Activated T-cell treated with anti-CD3 and anti-CD28 coated beads, Interleukin-2, amount 50 U/mL, for 72 hours (primary cell): Measurements from ENCODE around the gene ATP2B2. TPM values are rescaled to one million over a fixed set of nuclear protein-coding genes. Genes with fewer than 3 reads are reported as not detected.

ENCODE experiments used
- ATAC-seq, 2 donors: fragments of 150-1000 bp; cut with Tn5 transposase; replicated peaks in 1 of 2; 2 replicates each; pipeline ENCODE4 v1.10.0; 2021; ENCODE audit warnings: moderate library complexity in 2 of 2, mild to moderate bottlenecking in 1 of 2
- DNase-seq, 2 donors: peaks; one replicate each; pipeline ENCODE4 v3.0.0; 2021 to 2022; ENCODE audit warnings: mixed read lengths in 1 of 2
- H3K27ac Mint-ChIP-seq: one replicate; pipeline ENCODE4 v1.8.0; 2022; ENCODE audit warnings: mild to moderate bottlenecking, moderate library complexity, mixed read lengths
- H3K27me3 Mint-ChIP-seq: one replicate; pipeline ENCODE4 v1.8.0; 2022; ENCODE audit warnings: low read depth, mixed read lengths
- H3K36me3 Mint-ChIP-seq, 2 donors: one replicate each; pipeline ENCODE4 v1.8.0; 2022; ENCODE audit warnings: mixed read lengths in 2 of 2, mild to moderate bottlenecking in 1 of 2; ENCODE audit not compliant: insufficient read depth in 2 of 2
- H3K4me1 Mint-ChIP-seq: one replicate; pipeline ENCODE4 v1.8.0; 2022; ENCODE audit warnings: low read depth, mixed read lengths
- H3K4me3 Mint-ChIP-seq, 2 donors: one replicate each; pipeline ENCODE4 v1.8.0; 2022; ENCODE audit warnings: mild to moderate bottlenecking in 2 of 2, mixed read lengths in 2 of 2, moderate library complexity in 2 of 2
- H3K9me3 Mint-ChIP-seq, 2 donors: one replicate each; pipeline ENCODE4 v1.8.0; 2022; ENCODE audit warnings: mixed read lengths in 2 of 2
- total RNA-seq, 2 donors: library from RNA; stranded (reverse); gene quantifications; one replicate each; pipeline ENCODE4 v1.2.3, GENCODE V29; 2022

ATP2B2 gene
- total RNA-seq, 2 donors from 2014 or later: not detected

GRCh38 chr3:10474847-10475246 is 30.5 kb downstream of the ATP2B2 start:
- Mint-ChIP-seq H3K4me3 (no peak overlapping the region), H3K4me1 (peaks cover 5% of the 10 kb centered on the region), H3K36me3 (peaks cover 0 to 2% of the 10 kb centered on the region in 2 donors), H3K27ac (no peak overlapping the region), H3K27me3 (peaks cover 13% of the 10 kb centered on the region), H3K9me3 (peaks cover 6 to 7% of the 10 kb centered on the region in 2 donors)
- ATAC-seq (no peak), DNase-seq (no peak)

GRCh38 chr3:10474275-10474646 is 31.1 kb downstream of the ATP2B2 start:
- ATAC-seq (no peak), DNase-seq (no peak)
- H3K4me1 Mint-ChIP-seq: peaks cover 5% of the 10 kb centered on the region
- H3K4me3 Mint-ChIP-seq: no peak overlapping the region
- peaks cover 17% of the 10 kb centered on the region for H3K27me3 Mint-ChIP-seq
- peaks cover 6% of the 10 kb centered on the region in 2 donors for H3K9me3 Mint-ChIP-seq
- no peak overlapping the region for H3K27ac Mint-ChIP-seq
- H3K36me3 Mint-ChIP-seq: peaks cover 0 to 1% of the 10 kb centered on the region in 2 donors

- H3K27ac Mint-ChIP-seq: no peak overlapping the region
- peaks cover 17% of the 10 kb centered on the region for H3K27me3 Mint-ChIP-seq
- no peak for ATAC-seq
- H3K4me1 Mint-ChIP-seq: peaks cover 5% of the 10 kb centered on the region
- H3K36me3 Mint-ChIP-seq: no peaks in the 10 kb centered on the region
- H3K9me3 Mint-ChIP-seq: peaks cover 4 to 5% of the 10 kb centered on the region in 2 donors
- no peak overlapping the region for H3K4me3 Mint-ChIP-seq
- DNase-seq: no peak
Measured at GRCh38 chr3:10473581-10474274, 31.7 kb downstream of the ATP2B2 start.

GRCh38 chr3:10472877-10473440 is 32.4 kb downstream of the ATP2B2 start:
- Mint-ChIP-seq H3K27me3 (peaks cover 17% of the 10 kb centered on the region), H3K4me3 (no peak overlapping the region), H3K36me3 (no peaks in the 10 kb centered on the region), H3K27ac (no peak overlapping the region), H3K9me3 (no peaks in the 10 kb centered on the region), H3K4me1 (peaks cover 5% of the 10 kb centered on the region)
- DNase-seq: no peak
- no peak for ATAC-seq

GRCh38 chr3:10471054-10471688 is 34.2 kb downstream of the ATP2B2 start:
- Mint-ChIP-seq H3K27me3 (peaks cover 17% of the 10 kb centered on the region), H3K9me3 (no peaks in the 10 kb centered on the region), H3K4me1 (peaks cover 5% of the 10 kb centered on the region), H3K27ac (no peak overlapping the region), H3K4me3 (no peak overlapping the region), H3K36me3 (no peaks in the 10 kb centered on the region)
- ATAC-seq (no peak), DNase-seq (no peak)

- ATAC-seq (no peak), DNase-seq (no peak)
- Mint-ChIP-seq H3K27ac (no peak overlapping the region), H3K4me3 (no peak overlapping the region), H3K9me3 (no peaks in the 10 kb centered on the region), H3K27me3 (peaks cover 17% of the 10 kb centered on the region), H3K4me1 (peaks cover 5% of the 10 kb centered on the region), H3K36me3 (no peaks in the 10 kb centered on the region)
Measured at GRCh38 chr3:10470120-10471053, 35.0 kb downstream of the ATP2B2 start.

- Mint-ChIP-seq H3K36me3 (no peaks in the 10 kb centered on the region), H3K4me1 (peaks cover 5% of the 10 kb centered on the region), H3K27ac (no peak overlapping the region), H3K4me3 (no peak overlapping the region), H3K27me3 (peaks cover 17% of the 10 kb centered on the region), H3K9me3 (no peaks in the 10 kb centered on the region)
- ATAC-seq (no peak), DNase-seq (no peak)
Measured at GRCh38 chr3:10469441-10470119, 35.8 kb downstream of the ATP2B2 start.

GRCh38 chr3:10468613-10469354 is 36.6 kb downstream of the ATP2B2 start:
- Mint-ChIP-seq H3K4me1 (peaks cover 5% of the 10 kb centered on the region), H3K27me3 (peaks cover 17% of the 10 kb centered on the region)
- ATAC-seq: no peak

GRCh38 chr3:10467904-10468612 is 37.3 kb downstream of the ATP2B2 start:
- H3K9me3 Mint-ChIP-seq: no peaks in the 10 kb centered on the region
- H3K4me3 Mint-ChIP-seq: no peak overlapping the region
- no peaks in the 10 kb centered on the region for H3K36me3 Mint-ChIP-seq
- H3K27ac Mint-ChIP-seq: no peak overlapping the region
- peaks cover 5% of the 10 kb centered on the region for H3K4me1 Mint-ChIP-seq
- no peak for ATAC-seq
- DNase-seq: no peak
- H3K27me3 Mint-ChIP-seq: peaks cover 17% of the 10 kb centered on the region

More at GRCh38 chr3:10468613-10469354, 36.6 kb downstream of the ATP2B2 start:
- no peaks in the 10 kb centered on the region for H3K9me3 Mint-ChIP-seq
- no peak overlapping the region for H3K27ac Mint-ChIP-seq
- no peak overlapping the region for H3K4me3 Mint-ChIP-seq
- no peak for DNase-seq
- H3K36me3 Mint-ChIP-seq: no peaks in the 10 kb centered on the region

- peaks cover 17% of the 10 kb centered on the region for H3K27me3 Mint-ChIP-seq
- ATAC-seq (no peak), DNase-seq (no peak)
- no peak overlapping the region for H3K27ac Mint-ChIP-seq
- H3K4me1 Mint-ChIP-seq: peaks cover 5% of the 10 kb centered on the region
- H3K9me3 Mint-ChIP-seq: no peaks in the 10 kb centered on the region
- no peaks in the 10 kb centered on the region for H3K36me3 Mint-ChIP-seq
- H3K4me3 Mint-ChIP-seq: no peak overlapping the region
Measured at GRCh38 chr3:10467204-10467603, 38.2 kb downstream of the ATP2B2 start.

GRCh38 chr3:10466186-10466585 is 39.2 kb downstream of the ATP2B2 start:
- H3K4me1 Mint-ChIP-seq: peaks cover 2% of the 10 kb centered on the region
- H3K27ac Mint-ChIP-seq: no peak overlapping the region
- H3K36me3 Mint-ChIP-seq: no peaks in the 10 kb centered on the region
- H3K4me3 Mint-ChIP-seq: no peak overlapping the region
- no peak for DNase-seq
- no peak for ATAC-seq
- no peaks in the 10 kb centered on the region for H3K9me3 Mint-ChIP-seq
- peaks cover 13% of the 10 kb centered on the region for H3K27me3 Mint-ChIP-seq
